Measurements from ENCODE around the gene STYX. TPM values are rescaled to one million over a fixed set of nuclear protein-coding genes. Genes with fewer than 3 reads are reported as not detected.

The STYX gene
- total and polyA plus RNA-seq, 2 experiments from 2014 or later = 8.9 to 11.4 TPM

DNA sequence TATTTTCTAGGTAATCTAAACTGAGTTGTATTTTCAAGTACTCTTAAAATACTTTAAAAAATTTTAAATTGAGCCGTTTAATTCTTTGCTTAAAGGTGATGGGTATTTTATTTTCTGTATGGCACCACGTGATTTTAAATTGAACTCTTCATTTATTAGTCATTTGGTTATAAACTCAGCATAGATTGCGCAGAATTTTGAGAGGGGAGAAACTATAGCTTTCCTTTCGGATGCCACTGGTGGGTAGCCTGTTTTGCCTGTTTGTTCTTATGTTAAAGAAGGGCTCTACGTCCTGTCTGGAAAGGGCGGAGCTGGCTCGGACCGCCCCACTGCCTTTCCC is 411 bp upstream of the STYX start:
- no peak for DNase-seq (ENCODE audit: low read depth in 1 of 2, low spot score in 1 of 2)
- H3K9me3 ChIP-seq (ENCODE audit: low read depth) = no peaks in the 10 kb centered on the region
- peak overlapping the region; percentile 56 for H3K27ac ChIP-seq
- peaks cover 8% of the 10 kb centered on the region for H3K4me1 ChIP-seq (ENCODE audit: low read depth)
- H3K27me3 ChIP-seq = no peaks in the 10 kb centered on the region
- peaks cover 32% of the 10 kb centered on the region for H3K36me3 ChIP-seq
- peak overlapping the region; percentile 7 for H3K4me3 ChIP-seq
- TF ChIP-seq, protein P1, sequence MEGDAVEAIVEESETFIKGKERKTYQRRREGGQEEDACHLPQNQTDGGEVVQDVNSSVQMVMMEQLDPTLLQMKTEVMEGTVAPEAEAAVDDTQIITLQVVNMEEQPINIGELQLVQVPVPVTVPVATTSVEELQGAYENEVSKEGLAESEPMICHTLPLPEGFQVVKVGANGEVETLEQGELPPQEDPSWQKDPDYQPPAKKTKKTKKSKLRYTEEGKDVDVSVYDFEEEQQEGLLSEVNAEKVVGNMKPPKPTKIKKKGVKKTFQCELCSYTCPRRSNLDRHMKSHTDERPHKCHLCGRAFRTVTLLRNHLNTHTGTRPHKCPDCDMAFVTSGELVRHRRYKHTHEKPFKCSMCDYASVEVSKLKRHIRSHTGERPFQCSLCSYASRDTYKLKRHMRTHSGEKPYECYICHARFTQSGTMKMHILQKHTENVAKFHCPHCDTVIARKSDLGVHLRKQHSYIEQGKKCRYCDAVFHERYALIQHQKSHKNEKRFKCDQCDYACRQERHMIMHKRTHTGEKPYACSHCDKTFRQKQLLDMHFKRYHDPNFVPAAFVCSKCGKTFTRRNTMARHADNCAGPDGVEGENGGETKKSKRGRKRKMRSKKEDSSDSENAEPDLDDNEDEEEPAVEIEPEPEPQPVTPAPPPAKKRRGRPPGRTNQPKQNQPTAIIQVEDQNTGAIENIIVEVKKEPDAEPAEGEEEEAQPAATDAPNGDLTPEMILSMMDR (IDR thresholded peaks at IDR 0.05; ENCODE audit: low read depth, low read length) = no peak

DNA sequence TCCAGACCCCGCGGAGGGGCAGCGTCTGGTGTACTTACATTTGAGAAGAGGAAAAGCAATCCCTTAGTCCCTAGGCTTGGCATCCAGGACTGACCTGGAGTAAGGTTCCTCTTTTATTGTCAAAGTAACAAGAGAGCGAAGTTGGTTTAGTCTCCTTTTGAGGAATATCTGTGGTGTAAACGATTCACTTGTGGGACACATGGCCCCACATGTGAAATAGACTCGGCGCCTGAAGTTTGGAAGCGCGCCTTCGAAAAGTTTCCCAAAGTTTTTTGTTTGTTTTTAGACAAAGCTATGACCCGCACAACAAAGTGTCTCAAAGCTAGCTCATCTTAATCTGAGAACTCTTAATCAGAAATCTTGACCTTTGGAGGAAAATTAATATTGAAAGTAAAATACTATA is 744 bp downstream of the STYX start:
- DNase-seq (ENCODE audit: low read depth in 1 of 2, low spot score in 1 of 2) = peak in 1 of 2 donors; percentile 24
- TF ChIP-seq, protein P1 (IDR thresholded peaks at IDR 0.05; ENCODE audit: low read depth, low read length) = no peak

DNA sequence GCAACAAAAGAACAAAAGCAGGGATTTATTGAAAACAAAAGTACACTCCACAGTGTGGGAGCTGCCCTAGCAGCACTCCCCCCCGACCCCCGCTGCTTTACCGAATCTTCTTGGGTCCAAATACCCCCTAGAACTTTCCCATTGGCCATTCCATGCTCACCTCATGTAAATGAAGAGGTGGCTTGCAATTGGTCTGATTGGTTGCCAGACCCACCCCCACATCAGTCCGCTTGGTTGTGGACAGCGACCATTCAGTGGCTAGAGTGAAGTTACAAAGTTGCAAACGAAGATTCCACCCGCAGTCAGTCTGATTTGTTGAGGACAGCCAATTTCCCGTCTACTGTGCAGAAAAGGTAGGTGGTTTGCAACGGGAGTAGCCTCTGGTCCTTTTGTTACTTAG is 3.9 kb downstream of the STYX start:
- H3K36me3 ChIP-seq = no peaks in the 10 kb centered on the region
- TF ChIP-seq, protein P1 (IDR thresholded peaks at IDR 0.05; ENCODE audit: low read depth, low read length) = no peak
- no peak for DNase-seq (ENCODE audit: low read depth in 1 of 2, low spot score in 1 of 2)
- no peaks in the 10 kb centered on the region for H3K9me3 ChIP-seq (ENCODE audit: low read depth)
- H3K4me3 ChIP-seq = no peak overlapping the region
- H3K4me1 ChIP-seq (ENCODE audit: low read depth) = peaks cover 26% of the 10 kb centered on the region
- no peaks in the 10 kb centered on the region for H3K27me3 ChIP-seq
- no peak overlapping the region for H3K27ac ChIP-seq

More for the DNA sequence above, 744 bp downstream of the STYX start:
- Histone ChIP-seq H3K4me1 (ENCODE audit: low read depth) (peaks cover 12% of the 10 kb centered on the region), H3K27me3 (no peaks in the 10 kb centered on the region), H3K36me3 (peaks cover 20% of the 10 kb centered on the region), H3K9me3 (ENCODE audit: low read depth) (no peaks in the 10 kb centered on the region), H3K4me3 (peak overlapping the region; percentile 79), H3K27ac (peak overlapping the region; percentile 86)

DNA sequence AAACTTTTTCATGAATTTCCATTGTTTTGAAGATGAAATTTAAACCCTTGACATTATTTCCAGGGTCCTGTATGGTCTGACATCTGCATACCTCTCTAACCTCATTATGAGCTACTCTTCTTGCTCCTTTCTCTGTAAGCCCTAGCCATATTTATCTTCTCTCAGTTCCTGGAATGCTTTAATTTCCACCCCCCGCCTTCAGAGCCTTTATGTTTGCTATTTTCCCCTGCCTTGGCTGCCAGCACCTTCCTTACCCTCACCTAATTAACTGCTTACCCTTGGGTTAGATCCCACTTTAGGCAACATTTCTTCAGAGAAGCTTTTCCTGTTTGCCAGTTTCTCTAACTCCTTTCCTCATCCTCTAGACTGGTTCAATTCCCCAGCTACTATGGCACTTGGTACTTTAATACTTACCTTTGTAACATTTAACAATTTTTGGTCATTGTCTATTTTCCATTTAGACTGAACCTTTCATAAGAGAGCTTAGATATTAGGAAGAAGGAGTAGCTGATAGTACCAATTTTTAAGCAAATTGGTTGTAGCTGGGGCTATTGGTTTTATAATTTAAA is 6.0 kb downstream of the STYX start:
- Histone ChIP-seq H3K27me3 (no peaks in the 10 kb centered on the region), H3K4me1 (ENCODE audit: low read depth) (peaks cover 21% of the 10 kb centered on the region), H3K4me3 (no peak overlapping the region), H3K27ac (peak overlapping the region; percentile 32), H3K36me3 (no peaks in the 10 kb centered on the region), H3K9me3 (ENCODE audit: low read depth) (no peaks in the 10 kb centered on the region)
- TF ChIP-seq, protein P1 (IDR thresholded peaks at IDR 0.05; ENCODE audit: low read depth, low read length) = no peak
- no peak for DNase-seq (ENCODE audit: low read depth in 1 of 2, low spot score in 1 of 2)

DNA sequence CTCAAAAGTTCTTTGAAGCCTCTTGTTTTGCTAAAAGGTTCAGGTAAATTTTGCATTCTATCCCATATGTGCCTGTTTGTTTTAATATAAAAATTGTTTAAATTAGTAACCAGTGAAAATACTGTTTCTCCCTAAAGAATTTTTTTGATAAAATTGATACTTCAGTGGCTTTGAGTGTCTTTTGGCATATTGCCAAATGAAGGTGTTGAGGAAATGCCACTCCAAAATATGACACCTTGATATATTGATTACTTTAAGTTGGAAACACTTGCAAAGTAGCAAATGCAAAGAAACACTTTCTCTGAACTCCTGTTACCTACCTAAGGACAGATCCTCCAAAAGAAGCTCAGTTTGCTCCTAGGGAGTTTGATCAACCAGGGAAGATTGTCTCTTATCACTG is 8.4 kb downstream of the STYX start:
- Histone ChIP-seq H3K4me1 (ENCODE audit: low read depth) (peaks cover 19% of the 10 kb centered on the region), H3K4me3 (no peak overlapping the region), H3K27ac (no peak overlapping the region), H3K27me3 (no peaks in the 10 kb centered on the region), H3K9me3 (ENCODE audit: low read depth) (no peaks in the 10 kb centered on the region), H3K36me3 (no peaks in the 10 kb centered on the region)
- TF ChIP-seq, protein P1 (IDR thresholded peaks at IDR 0.05; ENCODE audit: low read depth, low read length) = no peak
- no peak for DNase-seq (ENCODE audit: low read depth in 1 of 2, low spot score in 1 of 2)
